HUDEP-2 (cell line): Measurements from ENCODE around the gene CREBZF.
"Not testable (repeated sequence)": the region's sequence is repeated elsewhere in the genome, so short reads cannot be mapped to it uniquely, and the experiment has no call there.

Source experiments
- DNase-seq, 76 experiments: peaks; one replicate each; lab custom pipeline; 2025; ENCODE audit not compliant: unreplicated experiment in 76 of 76; lab: John Stamatoyannopoulos, UW

Gene CREBZF

GRCh38 chr11:85627998-85628770 is 36.7 kb downstream of the CREBZF start, which contains the start of gene TMEM126B:
Gene TMEM126B, plus strand, starts transcription at chr11:85628593. Its CDS starts 15 bp downstream, at chr11:85628608.
- peak; percentile 19 to 97 (median 92) for DNase-seq

- DNase-seq, result peak in 1 of 76 experiments; percentile 25
These were observed 37.5 kb downstream of the CREBZF start, which contains the start of gene DLG2 for GRCh38 chr11:85627332-85627997. Gene DLG2, minus strand, starts transcription at chr11:85627344.

DNA sequence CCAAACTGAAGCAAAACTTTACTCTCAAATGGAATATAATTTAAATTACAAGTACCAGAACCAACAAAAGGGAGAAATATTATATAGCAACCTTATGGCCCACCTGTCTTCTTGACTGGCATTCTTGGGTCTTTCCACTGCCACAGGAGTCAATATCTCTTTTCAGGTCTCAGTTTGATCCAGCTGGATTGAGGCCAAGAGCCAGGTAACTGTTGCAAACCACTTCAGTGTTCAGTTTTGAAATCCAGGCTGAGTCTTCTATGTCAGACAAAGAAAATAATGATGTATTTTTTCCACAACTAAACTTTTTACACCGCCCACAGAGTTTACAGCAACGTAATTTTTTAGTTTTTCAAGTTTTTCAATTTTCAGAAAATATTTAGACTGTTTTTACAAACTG is 38.4 kb downstream of the CREBZF start:
- DNase-seq, result no peak

DNA sequence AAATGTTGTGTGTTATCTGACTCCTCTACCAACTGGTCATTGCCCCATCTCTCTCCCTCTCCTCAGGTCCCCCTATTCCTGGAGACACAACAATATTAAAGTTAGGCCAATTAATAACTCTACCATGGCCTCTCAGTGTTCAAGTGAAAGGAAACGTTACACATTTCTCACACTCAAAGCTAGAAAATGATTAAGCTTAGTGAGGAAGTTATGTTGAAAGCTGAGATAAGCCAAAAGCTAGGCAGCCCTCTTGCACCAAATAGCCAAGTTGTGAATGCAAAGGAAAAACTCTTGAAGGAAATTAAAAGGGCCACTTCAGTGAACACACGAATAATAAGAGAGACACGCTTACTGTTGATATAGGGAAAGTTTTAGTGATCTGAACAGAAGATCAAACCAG is 44.7 kb downstream of the CREBZF start:
- no peak for DNase-seq

DNA sequence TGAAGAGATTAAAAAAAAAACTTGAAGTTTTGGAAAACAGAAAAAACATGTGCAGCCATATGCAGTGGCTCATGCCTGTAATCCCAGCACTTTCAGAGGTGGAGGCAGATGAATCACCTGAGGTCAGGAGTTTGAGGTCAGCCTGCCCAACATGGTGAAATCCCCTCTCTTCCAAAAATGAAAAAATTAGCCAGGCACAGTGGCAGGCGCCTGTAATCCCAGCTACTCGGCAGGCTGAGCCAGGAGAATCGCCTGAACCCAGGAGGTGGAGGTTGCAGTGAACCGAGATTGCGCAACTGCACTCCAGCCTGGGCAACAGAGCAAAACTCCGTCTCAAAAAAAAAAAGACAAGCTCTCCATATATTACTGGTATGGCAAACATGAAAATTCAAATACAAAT is 45.4 kb downstream of the CREBZF start:
- no peak for DNase-seq

DNA sequence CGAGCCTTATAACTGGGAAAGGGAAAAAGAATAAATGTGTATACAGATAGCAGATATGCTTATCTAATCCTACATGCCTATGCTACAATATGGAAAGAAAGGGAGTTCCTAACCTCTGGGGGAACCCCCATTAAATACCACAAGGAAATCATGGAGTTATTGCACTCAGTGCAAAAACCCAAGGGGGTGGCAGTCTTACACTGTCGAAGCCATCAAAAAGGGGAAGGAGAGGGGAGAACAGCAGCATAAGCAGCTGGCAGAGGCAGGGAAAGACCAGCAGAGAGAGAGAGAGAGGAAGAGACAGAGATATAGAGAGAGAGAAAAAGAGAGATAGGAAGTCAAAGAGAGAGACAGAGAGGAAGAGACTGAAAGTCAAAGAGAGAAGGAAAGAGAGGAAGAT is 53.3 kb downstream of the CREBZF start:
- not testable (repeated sequence) for DNase-seq
